GM12873 (cell line): Measurements from ENCODE around the gene SELENOW.

ENCODE experiments used
- CTCF ChIP-seq: IDR thresholded peaks from 2 replicates; pipeline ENCODE4 v1.5.1; 2012; ENCODE audit warnings: low read depth, mild to moderate bottlenecking, moderate library complexity, low read length, control low read depth; ENCODE audit not compliant: insufficient read depth; ENCODE audit errors: missing control alignments

Gene SELENOW

GRCh38 chr19:47760632-47760999 lies 17.9 kb upstream of the SELENOW start:
- no peak for TF ChIP-seq CTCF

- no peak for TF ChIP-seq CTCF
These were observed 16.9 kb upstream of the SELENOW start for GRCh38 chr19:47761566-47761965.

GRCh38 chr19:47762151-47762550 lies 16.4 kb upstream of the SELENOW start:
- TF ChIP-seq CTCF: no peak

- TF ChIP-seq CTCF: no peak
These were observed 15.7 kb upstream of the SELENOW start for GRCh38 chr19:47762615-47763308.

- peak; percentile 87 for TF ChIP-seq CTCF
These were observed 12.8 kb upstream of the SELENOW start for GRCh38 chr19:47765523-47766358.

- TF ChIP-seq CTCF: no peak
These were observed 12.2 kb upstream of the SELENOW start for GRCh38 chr19:47766359-47766620.

- TF ChIP-seq CTCF: no peak
These were observed 11.8 kb upstream of the SELENOW start for GRCh38 chr19:47766670-47767069.
